Measurements from ENCODE around the gene EDEM1.

Gene EDEM1

GRCh38 chr3:5254281-5255048 lies 67.0 kb downstream of the EDEM1 start:
- H3K27ac ChIP-seq (ENCODE audit: low read depth, low read length, severe bottlenecking): no peak overlapping the region
- no peak overlapping the region for H3K4me3 ChIP-seq (ENCODE audit: extremely low read depth, insufficient read depth, low read length, poor library complexity, severe bottlenecking)
- H3K36me3 ChIP-seq (ENCODE audit: control insufficient read depth, insufficient read depth, low read length): no peaks in the 10 kb centered on the region
- H3K9me3 ChIP-seq (ENCODE audit: control insufficient read depth, low read length): no peaks in the 10 kb centered on the region
- WGBS, 2 experiments (ENCODE audit: insufficient coverage in 2 of 2): 91 to 93% methylated on average over 10 to 12 of the region's 12 CpGs
- H3K4me1 ChIP-seq (ENCODE audit: control insufficient read depth, insufficient read depth, low read length, poor library complexity, severe bottlenecking): no peaks in the 10 kb centered on the region

DNA sequence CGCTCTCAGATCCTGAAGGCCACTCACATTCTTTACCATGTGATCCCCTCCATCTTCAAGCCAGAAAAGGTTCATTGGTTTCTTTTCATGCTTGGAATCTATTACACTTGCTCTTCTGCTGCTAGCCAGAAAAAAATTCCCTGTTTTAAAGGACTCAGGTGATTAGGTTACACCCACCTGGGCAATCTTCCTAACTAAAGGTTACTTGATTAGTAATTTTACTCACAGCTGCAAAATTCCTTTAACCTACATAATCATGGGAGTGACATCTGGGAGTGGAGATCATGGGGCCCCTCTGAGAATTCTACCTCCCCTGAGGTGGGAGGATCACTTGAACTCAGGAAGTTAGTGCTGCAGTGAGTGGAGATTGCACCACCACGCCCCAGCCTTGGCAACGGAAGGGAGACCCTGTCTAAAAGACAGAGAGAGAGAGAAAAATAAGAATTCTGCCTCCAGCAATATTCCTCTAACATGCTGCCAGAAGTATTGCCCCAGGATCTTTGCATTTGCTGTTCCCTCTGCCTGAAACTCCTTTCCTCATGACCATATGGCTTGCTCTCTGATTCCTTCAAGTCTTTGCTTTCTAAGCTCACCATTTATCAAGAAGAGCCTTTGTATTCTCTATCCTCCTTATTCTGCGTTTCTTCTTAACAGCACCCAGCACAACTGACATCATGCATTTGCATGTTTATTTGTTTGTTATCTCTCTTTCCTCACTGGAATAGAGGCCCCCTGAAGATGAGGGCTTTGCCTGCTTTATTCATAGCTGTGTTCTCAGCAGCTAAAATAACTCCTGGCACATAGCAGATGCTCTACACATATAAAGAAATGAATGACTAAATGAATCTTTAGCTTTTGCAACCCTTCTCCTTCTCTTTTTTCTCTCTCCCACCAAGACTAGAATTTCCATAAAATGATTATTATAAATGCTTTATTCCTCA lies 68.2 kb downstream of the EDEM1 start:
- H3K4me3 ChIP-seq (ENCODE audit: extremely low read depth, insufficient read depth, low read length, poor library complexity, severe bottlenecking): no peak overlapping the region
- 76 to 79% methylated on average over 3 to 4 of the region's 4 CpGs for WGBS, 2 experiments (ENCODE audit: insufficient coverage in 2 of 2)
- H3K36me3 ChIP-seq (ENCODE audit: control insufficient read depth, insufficient read depth, low read length): no peaks in the 10 kb centered on the region
- H3K27ac ChIP-seq (ENCODE audit: low read depth, low read length, severe bottlenecking): no peak overlapping the region
- H3K4me1 ChIP-seq (ENCODE audit: control insufficient read depth, insufficient read depth, low read length, poor library complexity, severe bottlenecking): no peaks in the 10 kb centered on the region
- no peaks in the 10 kb centered on the region for H3K9me3 ChIP-seq (ENCODE audit: control insufficient read depth, low read length)

GRCh38 chr3:5258526-5258925 lies 71.0 kb downstream of the EDEM1 start:
- WGBS, 2 experiments (ENCODE audit: insufficient coverage in 2 of 2): 78 to 85% methylated on average over 3 of the region's 3 CpGs
- Histone ChIP-seq H3K4me3 (ENCODE audit: extremely low read depth, insufficient read depth, low read length, poor library complexity, severe bottlenecking) (no peak overlapping the region), H3K9me3 (ENCODE audit: control insufficient read depth, low read length) (no peaks in the 10 kb centered on the region), H3K27ac (ENCODE audit: low read depth, low read length, severe bottlenecking) (no peak overlapping the region), H3K4me1 (ENCODE audit: control insufficient read depth, insufficient read depth, low read length, poor library complexity, severe bottlenecking) (peaks cover under 1% of the 10 kb centered on the region), H3K36me3 (ENCODE audit: control insufficient read depth, insufficient read depth, low read length) (no peaks in the 10 kb centered on the region)

GRCh38 chr3:5260992-5261501 lies 73.5 kb downstream of the EDEM1 start:
- H3K4me1 ChIP-seq (ENCODE audit: control insufficient read depth, insufficient read depth, low read length, poor library complexity, severe bottlenecking): peaks cover 13% of the 10 kb centered on the region
- H3K36me3 ChIP-seq (ENCODE audit: control insufficient read depth, insufficient read depth, low read length): no peaks in the 10 kb centered on the region
- H3K9me3 ChIP-seq (ENCODE audit: control insufficient read depth, low read length): no peaks in the 10 kb centered on the region
- WGBS, 2 experiments (ENCODE audit: insufficient coverage in 2 of 2): 63 to 90% methylated on average over 1 of the region's 2 CpGs
- H3K4me3 ChIP-seq (ENCODE audit: extremely low read depth, insufficient read depth, low read length, poor library complexity, severe bottlenecking): no peak overlapping the region
- H3K27ac ChIP-seq (ENCODE audit: low read depth, low read length, severe bottlenecking): no peak overlapping the region

- H3K4me3 ChIP-seq (ENCODE audit: extremely low read depth, insufficient read depth, low read length, poor library complexity, severe bottlenecking): no peak overlapping the region
- peaks cover 13% of the 10 kb centered on the region for H3K4me1 ChIP-seq (ENCODE audit: control insufficient read depth, insufficient read depth, low read length, poor library complexity, severe bottlenecking)
- no peaks in the 10 kb centered on the region for H3K9me3 ChIP-seq (ENCODE audit: control insufficient read depth, low read length)
- H3K27ac ChIP-seq (ENCODE audit: low read depth, low read length, severe bottlenecking): no peak overlapping the region
- 63 to 67% methylated on average over 2 of the region's 4 CpGs for WGBS, 2 experiments (ENCODE audit: insufficient coverage in 2 of 2)
- H3K36me3 ChIP-seq (ENCODE audit: control insufficient read depth, insufficient read depth, low read length): no peaks in the 10 kb centered on the region
Observed at GRCh38 chr3:5262507-5262906, 75.0 kb downstream of the EDEM1 start.

- Histone ChIP-seq H3K9me3 (ENCODE audit: control insufficient read depth, low read length) (no peaks in the 10 kb centered on the region), H3K36me3 (ENCODE audit: control insufficient read depth, insufficient read depth, low read length) (no peaks in the 10 kb centered on the region), H3K4me1 (ENCODE audit: control insufficient read depth, insufficient read depth, low read length, poor library complexity, severe bottlenecking) (peaks cover 13% of the 10 kb centered on the region), H3K4me3 (ENCODE audit: extremely low read depth, insufficient read depth, low read length, poor library complexity, severe bottlenecking) (no peak overlapping the region), H3K27ac (ENCODE audit: low read depth, low read length, severe bottlenecking) (no peak overlapping the region)
- 92% methylated on average over 2 of the region's 4 CpGs; no CpG with 5 or more reads in 1 of the 2 experiments for WGBS, 2 experiments (ENCODE audit: insufficient coverage in 2 of 2)
Observed at GRCh38 chr3:5264093-5264600, 76.6 kb downstream of the EDEM1 start.

- Histone ChIP-seq H3K27ac (ENCODE audit: low read depth, low read length, severe bottlenecking) (no peak overlapping the region), H3K4me3 (ENCODE audit: extremely low read depth, insufficient read depth, low read length, poor library complexity, severe bottlenecking) (no peak overlapping the region), H3K4me1 (ENCODE audit: control insufficient read depth, insufficient read depth, low read length, poor library complexity, severe bottlenecking) (peaks cover 13% of the 10 kb centered on the region), H3K36me3 (ENCODE audit: control insufficient read depth, insufficient read depth, low read length) (no peaks in the 10 kb centered on the region), H3K9me3 (ENCODE audit: control insufficient read depth, low read length) (no peaks in the 10 kb centered on the region)
- WGBS, 2 experiments (ENCODE audit: insufficient coverage in 2 of 2): 91 to 100% methylated on average over 3 to 4 of the region's 7 CpGs
Observed at GRCh38 chr3:5264896-5265770, 77.6 kb downstream of the EDEM1 start.

GRCh38 chr3:5267252-5267651 lies 79.7 kb downstream of the EDEM1 start:
- 67% methylated on average over 1 of the region's 2 CpGs; no CpG with 5 or more reads in 1 of the 2 experiments for WGBS, 2 experiments (ENCODE audit: insufficient coverage in 2 of 2)
- Histone ChIP-seq H3K9me3 (ENCODE audit: control insufficient read depth, low read length) (no peaks in the 10 kb centered on the region), H3K4me3 (ENCODE audit: extremely low read depth, insufficient read depth, low read length, poor library complexity, severe bottlenecking) (no peak overlapping the region), H3K27ac (ENCODE audit: low read depth, low read length, severe bottlenecking) (no peak overlapping the region), H3K36me3 (ENCODE audit: control insufficient read depth, insufficient read depth, low read length) (no peaks in the 10 kb centered on the region), H3K4me1 (ENCODE audit: control insufficient read depth, insufficient read depth, low read length, poor library complexity, severe bottlenecking) (peaks cover 13% of the 10 kb centered on the region)

- Histone ChIP-seq H3K4me3 (ENCODE audit: extremely low read depth, insufficient read depth, low read length, poor library complexity, severe bottlenecking) (no peak overlapping the region), H3K9me3 (ENCODE audit: control insufficient read depth, low read length) (no peaks in the 10 kb centered on the region), H3K27ac (ENCODE audit: low read depth, low read length, severe bottlenecking) (no peak overlapping the region), H3K36me3 (ENCODE audit: control insufficient read depth, insufficient read depth, low read length) (no peaks in the 10 kb centered on the region), H3K4me1 (ENCODE audit: control insufficient read depth, insufficient read depth, low read length, poor library complexity, severe bottlenecking) (peaks cover 13% of the 10 kb centered on the region)
- WGBS, 2 experiments (ENCODE audit: insufficient coverage in 2 of 2): no CpG with 5 or more reads among the region's 1 CpG
Observed at GRCh38 chr3:5267889-5268288, 80.4 kb downstream of the EDEM1 start.
